GM21390 (cell line): ENCODE measurements around the gene CDCP1.

ENCODE experiments used
- ATAC-seq: cut with Tn5 transposase; IDR thresholded peaks from one replicate; pipeline ENCODE4 v1.9.1; 2021; ENCODE audit not compliant: unreplicated experiment

Gene CDCP1

DNA sequence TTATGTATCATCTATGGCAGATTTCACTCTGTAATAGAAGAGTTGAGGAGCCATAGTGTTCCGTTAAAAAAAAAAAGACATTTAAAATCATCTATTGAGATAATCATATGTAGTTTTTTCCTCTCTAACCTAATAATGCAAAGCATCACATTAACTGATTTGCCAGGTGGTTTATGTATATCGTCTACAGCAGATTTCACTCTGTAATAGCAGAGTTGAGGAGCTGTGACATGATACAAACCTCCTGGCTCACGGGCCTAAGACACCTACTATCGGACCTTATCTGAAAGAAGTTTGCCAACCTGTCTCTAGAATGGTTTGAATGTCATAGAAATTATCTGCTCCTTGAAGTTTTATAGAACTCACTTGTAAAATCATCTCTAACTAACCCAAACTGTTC lies 29.8 kb downstream of the CDCP1 start:
- no peak for ATAC-seq

DNA sequence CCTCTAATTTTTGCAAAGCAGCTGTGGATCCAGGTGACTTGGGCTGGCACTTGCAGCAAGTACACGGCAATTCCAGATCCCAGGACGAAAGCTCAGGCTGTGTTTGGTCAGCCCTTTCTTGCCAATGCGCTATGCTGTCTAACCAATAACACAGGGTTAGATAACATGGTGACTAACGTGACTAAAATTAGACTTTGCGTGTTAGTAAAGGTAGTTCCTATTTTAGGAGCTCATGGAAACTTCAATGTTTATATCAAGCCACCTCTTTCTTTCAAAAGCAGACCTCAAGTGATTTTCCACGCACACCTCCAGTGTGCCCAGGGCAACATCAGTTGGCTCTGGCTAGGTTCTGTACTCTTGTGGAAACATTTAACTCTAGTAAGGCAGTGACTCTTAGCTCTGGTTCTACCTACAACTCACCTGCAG lies 32.5 kb downstream of the CDCP1 start:
- ATAC-seq: no peak

DNA sequence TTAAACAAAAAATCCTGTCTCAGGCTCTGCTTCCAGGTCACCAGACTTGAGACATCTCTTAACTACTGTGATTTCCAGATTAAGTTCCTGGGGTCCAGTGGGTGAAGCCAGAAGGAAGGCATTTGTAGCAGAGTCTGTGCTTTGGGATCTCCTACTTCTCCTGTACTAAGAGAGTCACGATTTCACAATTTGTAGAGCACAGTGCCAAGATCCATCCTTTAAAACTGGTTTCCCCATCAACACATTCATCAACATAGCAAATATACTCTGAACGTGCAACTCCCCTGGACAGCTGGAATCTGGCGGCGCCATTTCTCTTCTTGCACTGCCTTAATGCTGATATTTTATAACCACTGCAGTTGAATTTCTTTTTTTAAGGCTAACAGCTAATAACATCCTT lies 33.2 kb downstream of the CDCP1 start:
- no peak for ATAC-seq

DNA sequence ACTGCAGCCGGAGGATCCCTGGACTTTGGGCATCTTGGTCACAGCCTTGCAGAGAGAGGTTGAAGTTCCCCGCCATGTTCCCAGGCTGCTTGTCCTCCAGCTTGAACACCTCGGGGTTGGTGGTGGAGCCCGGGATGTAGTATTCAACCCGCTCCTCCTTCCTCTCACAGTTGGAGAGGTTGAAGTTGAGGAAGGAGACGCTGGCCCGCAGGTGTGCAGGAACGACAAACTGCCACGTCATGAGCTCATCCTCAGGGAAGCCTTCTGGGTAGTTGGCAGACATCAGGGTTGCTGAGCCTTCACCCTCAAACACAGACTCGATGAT lies 35.7 kb downstream of the CDCP1 start:
- no peak for ATAC-seq

DNA sequence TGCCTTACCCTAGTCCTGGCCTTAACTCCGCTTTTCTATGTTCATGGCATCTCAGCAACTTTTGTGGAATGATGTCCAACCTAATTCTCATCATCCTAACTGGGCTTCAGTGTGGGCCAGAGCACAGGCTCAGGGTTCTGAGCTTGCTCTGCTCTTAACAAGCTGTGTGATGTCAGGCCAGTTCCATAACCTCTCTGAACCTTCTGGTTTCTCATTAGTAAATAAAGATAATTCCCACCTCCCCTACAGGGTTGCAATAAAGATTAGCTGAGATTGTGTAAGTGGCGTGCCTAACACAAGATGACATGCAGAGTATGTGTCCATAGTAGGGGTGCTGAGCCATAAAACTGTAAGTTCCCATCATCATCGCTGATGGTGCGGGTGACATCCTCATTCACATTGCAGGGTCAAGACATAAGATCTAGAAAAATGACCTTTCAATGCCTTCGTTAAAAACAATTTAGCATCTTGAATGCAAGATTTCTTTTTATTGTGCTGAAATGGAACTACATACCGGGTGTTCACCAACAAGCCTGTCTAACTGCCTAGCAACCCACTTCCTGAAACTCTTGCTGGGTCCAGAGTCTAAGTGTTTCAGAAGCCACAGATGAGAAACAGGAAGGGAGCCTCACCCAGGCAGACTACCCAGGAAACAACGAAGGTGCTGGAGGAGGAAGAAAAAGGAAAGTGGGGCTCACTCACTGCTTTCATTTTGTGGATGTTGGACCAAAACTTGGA lies 36.2 kb downstream of the CDCP1 start:
- ATAC-seq: no peak

DNA sequence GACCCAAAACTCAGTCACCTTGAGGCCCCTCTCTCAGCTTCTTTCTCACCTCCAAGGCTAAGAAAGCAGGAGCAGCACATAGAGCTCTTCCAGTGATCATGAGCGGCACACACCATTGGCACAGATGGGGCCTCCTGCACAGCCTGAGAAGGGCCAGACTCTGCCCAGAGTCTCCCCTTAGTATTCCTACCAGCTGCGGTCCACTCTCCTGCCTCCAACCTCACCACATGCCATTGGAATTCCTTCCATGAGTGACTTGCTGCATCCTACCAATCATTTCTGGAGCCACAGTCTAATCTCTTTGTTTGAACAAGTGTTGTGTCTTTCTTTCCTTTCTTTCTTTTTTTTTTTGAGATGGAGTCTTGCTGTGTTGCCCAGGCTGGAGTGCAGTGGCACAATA lies 39.3 kb downstream of the CDCP1 start:
- ATAC-seq: no peak

DNA sequence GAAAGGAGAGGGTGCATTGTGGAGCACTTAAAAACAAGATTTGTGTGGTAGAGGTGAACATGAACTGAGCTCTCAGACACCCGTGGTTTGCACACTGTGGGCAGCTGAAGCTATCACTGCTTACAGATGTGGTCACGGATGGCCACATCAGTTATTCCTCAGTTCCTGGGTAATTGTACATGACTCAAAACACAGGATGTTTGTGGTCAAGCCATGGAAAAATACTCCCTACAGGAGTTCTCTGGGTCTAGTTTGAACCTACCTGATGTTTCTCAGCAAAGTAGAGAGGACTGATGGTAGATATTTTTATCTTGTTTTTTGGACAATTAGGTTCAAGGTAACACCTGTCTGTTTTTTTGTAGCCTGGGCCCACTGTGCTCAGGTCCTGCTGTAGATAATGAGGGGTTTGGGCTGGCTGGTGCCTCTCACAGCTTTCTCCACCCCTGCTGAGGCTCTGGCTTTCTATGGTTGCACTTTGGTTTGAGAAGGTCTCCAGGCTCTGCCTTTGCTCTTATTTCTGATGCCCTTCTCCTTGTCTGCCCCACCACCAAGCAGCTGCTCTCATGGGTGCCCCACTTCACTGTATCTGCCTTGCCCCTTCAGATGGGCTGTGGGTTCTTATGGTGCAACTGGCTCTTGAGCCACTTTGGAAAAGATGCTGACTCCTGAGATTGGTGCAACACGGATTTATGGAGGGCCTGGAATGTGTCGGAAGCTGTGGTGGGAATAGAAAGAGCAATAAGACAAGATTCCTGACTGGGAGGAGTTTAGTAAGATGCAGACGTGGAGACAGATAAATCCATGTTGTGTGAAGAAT lies 40.1 kb downstream of the CDCP1 start:
- no peak for ATAC-seq

DNA sequence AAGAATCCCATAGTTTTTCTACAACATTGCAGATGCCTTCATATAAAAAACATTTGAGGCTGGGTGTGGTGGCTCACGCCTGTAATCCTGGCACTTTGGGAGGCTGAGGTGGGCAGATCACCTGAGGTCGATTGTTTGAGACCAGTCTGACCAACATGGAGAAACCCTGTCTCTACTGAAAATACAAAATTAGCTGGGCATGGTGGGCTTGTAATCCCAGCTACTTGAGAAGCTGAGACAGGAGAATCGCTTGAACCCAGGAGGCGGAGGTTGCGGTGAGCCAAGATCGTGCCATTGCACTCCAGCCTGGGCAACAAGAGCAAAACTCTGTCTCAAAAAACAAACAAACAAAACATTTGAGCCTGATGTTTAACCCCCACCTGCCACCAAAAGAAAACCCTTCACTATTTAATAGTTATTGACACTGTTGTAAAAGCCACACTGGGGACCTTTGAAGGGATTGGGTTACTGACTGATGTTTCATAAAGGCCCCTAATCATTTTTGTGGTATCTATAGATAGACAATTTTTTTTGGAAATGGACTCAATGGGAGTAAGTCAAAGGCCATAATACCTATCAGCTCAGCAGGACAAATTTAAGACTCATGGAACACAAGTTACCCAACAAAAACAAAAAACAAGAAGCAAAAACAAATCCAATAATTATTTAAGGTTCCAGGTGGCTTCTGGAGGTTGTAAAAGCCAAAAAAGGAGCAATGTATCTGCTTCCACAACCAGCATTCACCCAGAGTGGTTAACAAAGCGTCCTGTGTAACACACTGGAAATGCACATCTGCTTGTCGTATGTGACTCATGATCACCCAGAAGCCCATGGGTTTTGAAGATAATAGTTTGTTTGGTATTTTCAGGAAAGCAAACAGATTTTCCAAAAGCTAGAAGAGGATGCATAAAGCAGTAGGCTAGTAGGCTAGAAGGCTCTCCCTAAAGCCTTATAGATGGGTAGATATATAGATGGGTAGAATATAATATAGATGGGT lies 41.2 kb downstream of the CDCP1 start:
- no peak for ATAC-seq

DNA sequence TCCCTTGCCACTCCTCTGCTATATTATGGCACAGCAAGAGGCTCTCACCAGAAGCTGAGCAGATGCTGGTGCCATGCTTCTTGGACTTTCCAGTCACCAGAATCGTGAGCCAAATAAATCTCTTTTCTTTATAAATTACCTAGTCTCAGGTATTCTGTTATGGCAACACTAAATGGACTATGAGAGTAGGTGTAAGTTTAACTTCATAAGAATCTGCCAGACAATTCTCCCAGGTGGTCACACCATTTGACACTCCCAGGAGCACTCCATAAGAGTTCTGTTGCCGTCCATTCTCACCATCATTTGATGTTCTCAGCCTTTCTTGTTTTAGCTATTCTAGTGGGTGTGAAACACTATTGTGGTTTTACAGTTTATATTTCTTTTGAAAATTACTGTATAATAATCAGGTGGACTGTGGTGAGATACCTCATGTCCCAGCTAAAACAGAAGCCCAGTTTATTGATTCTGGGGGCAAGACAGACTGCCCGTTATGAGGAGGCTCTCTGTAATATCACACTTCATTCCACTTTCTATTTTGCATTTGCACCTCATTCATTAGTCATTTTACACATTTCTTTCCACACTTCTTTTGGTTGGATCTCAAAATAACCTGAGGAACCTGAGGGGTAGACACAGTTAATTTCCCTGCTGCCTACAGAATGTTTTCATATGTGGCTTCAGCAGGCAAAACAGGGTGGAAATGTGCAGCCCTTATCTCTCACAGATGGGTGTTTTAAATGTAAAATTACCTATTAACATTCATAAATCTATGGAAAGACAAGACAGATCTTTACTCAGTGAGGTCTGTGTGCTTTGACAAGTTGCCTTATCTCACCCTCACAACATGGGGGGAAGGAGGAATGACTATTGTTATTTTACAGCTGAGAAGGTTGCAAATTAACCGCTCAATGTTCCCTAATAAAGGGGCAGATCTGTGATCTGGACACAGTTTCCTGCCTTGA lies 42.1 kb downstream of the CDCP1 start:
- ATAC-seq: no peak

DNA sequence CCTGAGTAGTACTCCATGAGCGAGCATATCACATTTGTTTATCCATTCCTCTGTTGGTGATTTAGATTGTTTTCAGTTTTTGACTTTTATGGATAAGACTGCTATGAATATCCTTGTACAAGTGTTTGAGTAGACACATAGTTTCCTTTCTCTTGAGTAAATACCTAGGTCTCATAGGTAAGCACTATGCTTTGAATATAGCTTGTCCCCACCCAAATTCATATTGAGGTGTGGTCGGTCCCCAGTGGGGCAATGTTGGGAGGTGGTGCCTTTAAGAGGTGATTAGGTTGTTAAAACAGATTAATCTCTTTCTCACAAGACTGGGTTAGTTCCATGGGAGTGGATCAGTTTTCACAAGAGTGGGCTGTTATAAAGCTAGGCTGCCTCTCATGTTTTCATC lies 42.8 kb downstream of the CDCP1 start:
- no peak for ATAC-seq

DNA sequence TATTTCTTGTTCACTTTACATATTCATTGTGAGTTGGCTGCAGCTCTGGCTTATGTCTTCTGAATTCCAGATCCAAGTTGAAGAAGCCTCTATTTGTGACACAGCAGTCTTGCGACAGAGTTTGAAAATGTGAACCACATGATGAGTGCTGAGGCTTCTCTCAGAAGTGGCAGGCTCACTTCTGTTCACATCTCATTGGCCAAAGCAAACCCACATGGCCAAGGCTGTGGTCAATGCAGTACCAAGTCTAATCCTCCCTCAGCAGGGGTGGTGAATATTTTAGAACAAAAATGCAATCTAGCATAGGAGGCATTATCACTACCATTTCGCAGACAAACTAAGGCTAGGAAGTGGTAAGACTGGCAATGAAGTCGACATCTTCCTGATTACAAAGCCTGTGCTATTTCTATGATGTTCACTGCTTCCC lies 45.2 kb downstream of the CDCP1 start:
- no peak for ATAC-seq

DNA sequence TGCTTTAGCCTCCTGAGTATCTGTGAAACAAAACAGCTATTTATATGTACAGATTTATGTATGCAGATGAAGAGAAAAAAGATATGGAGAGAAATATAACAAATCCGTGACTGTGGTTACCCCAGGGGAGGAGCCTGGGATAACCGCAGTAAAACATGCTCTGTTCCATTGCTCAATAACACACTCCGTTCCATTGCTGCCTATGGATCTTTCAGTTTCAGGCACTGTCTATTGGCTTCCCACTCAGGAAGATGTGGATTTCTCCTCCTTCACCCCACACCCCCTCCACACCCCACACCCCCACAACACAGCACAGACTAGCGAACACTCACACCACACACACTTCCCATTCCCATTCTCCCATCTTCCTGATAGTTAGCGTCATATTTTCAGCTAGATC lies 47.9 kb downstream of the CDCP1 start:
- ATAC-seq: no peak

DNA sequence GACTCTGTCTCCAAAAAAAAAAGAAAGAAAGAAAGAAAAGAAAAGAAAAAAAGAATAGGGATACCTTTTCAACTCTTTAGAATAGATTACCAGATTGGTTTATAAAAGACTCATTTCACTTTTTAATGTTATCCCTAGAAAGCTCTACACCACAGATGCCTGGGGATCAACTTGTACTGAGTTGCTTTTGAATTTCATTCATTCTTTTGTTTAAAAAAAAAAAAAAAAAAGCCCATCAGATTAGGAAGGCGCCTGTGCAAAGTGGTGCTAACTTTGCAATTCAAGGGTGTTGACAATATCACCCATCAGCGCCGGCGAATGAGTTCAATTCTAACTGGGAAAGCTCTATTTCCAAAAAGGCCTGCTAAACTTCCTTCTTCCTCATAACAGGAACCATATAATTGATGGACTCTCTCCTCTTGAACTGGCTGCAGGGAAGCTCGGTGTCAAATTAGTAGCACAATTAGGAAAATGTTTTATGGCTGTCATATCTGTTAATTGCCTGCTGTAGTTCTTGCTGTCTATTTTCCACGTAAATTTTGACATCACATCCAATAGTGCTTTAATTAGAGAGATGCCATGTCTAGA lies 48.8 kb downstream of the CDCP1 start:
- no peak for ATAC-seq

DNA sequence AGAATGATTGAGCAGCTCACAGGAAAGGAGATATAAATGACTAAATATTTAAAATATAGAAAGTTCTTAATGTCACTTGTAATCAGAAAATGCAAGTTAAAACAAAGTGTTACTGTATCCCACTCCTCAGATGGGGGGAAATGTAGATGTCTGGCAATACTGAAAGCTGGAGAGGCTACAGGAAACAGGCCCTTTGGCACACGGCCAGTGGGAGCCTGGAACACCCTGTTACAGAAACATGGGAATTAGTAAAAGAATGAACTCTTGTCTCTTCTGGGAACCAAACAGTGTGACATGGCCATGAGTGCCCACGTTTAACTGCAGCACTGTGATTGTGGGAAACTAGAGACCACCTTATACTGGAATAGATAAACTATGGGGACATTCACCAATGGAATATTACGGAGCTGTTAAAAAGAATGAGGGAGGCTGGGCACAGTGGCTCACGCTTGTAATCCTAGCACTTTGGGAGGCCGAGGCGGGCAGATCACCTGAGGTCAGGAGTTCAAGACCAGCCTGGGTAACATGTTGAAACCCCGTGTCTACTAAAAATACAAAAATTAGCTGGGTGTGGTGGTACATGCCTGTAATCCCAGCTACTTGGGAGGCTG lies 50.2 kb downstream of the CDCP1 start:
- no peak for ATAC-seq

DNA sequence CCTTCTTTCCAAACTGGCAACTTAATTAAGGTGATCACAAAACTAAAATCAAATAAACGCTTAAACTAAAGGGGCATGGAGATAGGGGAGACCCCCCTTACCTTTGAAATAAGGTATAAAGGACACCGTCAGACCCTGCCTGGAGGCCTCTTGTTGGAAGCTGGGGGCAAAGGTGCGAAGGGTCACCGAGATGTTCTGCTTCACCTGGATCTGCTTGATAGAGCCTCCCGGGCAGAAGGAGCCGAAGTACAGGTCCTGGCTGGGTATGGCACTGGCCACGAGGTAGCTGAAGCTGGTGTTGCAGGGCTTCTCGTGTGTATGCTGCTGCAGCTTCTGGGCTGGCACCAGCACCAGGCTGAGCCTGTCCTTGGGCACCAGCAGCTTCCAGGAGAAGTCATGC lies 53.0 kb downstream of the CDCP1 start:
- no peak for ATAC-seq

DNA sequence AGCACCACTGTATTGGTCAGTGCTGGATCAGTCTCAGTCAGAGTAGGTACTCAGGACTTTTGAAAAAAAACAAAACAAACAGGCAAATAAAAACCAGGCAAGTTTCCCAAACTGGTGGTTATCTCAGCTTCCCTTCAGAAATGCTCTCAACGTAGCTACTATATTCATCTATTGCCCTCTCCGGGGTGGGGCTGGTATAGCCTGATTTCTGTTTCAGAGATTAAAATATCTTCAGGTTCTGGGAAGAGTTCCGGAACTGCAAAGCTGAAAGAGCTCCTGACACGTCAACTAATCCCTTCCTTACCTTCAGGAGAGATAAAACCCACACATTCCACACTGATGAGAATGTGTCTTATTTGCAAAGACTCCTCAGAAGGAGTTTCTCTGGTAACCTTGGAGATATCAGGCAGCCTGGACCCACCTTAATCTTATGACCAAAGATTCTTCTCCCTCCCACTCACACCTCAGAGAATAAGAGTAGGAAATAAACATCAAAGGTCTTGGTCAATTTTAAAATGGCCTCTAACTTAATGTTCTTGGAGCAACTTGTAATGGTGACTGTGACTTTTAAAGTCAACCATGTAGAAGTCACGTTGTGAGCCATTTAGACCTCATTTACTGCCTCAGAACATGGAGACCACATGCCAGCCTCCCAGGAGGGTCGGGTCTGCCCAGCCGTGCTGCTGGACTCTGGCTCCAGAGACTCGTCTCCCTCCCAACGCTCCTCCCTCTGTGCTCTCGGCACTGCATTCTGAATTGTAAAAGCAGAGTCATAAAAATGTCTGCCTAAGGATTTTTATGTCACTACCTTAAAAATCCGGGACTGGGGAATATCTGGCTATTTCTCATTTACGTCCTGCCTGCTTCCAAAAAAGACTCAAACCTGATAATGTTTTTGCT lies 53.8 kb downstream of the CDCP1 start:
- no peak for ATAC-seq

DNA sequence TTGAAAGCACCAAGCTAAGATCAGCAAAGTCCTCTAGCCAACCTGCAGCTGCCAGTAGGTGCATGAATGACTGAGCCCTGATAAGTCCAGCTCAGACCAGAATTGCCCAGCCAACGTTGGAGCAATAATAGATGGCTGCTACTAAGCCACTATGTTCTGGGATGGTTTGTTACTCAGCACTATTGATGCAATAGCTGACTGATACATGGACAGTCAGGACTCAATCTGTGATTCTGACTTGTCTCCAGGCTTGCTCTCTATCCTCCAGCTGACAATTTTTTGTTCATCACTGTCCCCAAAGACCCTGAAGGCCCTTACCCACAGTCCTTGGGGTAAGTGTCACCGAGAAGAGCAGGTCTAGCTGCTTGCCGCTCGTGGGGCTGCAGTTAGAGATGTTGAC lies 55.3 kb downstream of the CDCP1 start:
- no peak for ATAC-seq

DNA sequence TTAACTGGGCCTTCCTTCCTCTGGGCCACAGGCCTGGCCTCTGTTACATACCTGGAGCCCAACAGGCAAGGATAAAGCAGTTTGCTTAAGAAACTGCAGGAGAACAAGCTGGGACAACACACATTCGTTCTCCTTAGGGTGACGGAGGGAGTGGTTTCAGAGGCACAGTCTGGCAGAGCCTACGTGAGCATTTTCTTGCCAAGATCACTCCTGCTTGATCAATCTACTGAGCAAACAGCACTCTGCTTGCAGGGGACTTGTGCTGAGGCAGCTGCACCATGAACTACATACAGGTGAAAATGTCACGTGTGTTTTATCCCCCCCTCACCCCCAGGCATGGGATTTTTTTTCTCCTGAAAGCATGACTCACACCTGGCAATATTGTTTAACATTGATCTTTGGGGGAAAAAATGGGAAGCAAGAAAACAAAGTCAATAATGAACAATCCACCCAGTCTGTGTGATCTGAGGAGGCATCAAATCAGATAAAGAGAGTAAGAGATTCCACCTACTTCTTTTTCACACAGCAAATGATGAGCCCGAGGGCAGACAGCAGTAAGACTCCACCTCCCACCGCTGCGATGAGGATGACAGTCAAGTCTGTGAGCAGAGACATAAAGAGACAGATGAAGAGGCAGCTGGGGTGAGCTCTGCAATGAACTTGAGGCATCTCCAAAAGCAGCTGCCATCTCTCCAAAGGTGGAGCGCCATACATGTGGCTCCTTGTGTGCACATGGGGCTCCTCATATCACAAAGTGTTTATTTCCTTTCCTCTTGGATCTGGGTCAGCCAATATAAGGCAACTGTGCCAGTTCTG lies 57.4 kb downstream of the CDCP1 start:
- no peak for ATAC-seq
